GM15510 (cell line): ENCODE measurements around the gene DLG5.

Source experiments
- POLR2A ChIP-seq: IDR thresholded peaks from 3 replicates; pipeline ENCODE4 v1.6.1; 2011; ENCODE audit warnings: borderline replicate concordance; ENCODE audit not compliant: insufficient read length; ENCODE audit errors: extremely low read depth

Gene DLG5

DNA sequence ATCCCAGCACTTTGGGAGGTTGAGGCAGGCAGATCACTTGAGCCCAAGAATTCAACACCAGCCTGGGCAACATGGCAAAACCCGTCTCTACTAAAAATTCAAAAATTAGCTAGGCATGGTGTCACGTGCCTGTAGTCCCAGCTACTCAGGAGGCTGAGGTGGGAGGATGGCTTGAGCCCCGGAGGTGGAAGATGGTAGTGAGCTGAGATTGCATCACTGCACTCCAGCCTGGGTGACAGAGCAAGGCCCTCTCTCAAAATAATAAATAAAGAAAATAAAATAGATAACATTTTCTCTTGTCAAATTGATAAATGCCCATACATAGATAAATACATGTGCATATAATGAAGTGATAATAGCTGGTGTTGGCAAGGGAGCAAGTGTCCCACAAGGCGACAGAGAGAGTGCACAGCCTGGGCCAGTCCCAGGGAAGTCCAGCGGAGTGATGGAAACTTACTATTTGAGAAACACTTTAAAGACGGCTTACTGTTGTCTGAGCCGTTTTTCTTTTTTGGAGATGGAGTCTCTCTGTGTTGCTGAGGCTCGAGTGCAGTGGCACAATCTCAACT, 33.4 kb upstream of the DLG5 start:
- no peak for TF ChIP-seq POLR2A

DNA sequence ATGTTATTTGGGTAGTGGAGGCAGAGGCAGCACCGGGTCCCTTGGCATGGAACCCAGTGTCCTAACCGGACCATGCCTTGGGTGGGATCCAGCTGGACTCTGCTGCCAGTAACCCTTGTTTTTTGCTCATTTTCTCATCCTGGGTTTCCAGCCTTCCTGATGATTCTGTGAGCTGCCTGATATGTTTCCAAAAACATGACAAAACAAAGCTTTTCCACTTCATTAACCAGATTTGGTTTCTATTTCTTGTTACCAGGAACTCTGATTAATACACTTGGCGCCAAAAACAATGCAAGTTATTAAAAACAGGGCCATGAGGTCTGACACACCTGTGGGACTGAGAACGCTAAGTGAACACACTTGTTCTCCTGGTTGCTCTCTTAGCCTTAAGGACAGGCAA, 32.8 kb upstream of the DLG5 start:
- TF ChIP-seq POLR2A: no peak

DNA sequence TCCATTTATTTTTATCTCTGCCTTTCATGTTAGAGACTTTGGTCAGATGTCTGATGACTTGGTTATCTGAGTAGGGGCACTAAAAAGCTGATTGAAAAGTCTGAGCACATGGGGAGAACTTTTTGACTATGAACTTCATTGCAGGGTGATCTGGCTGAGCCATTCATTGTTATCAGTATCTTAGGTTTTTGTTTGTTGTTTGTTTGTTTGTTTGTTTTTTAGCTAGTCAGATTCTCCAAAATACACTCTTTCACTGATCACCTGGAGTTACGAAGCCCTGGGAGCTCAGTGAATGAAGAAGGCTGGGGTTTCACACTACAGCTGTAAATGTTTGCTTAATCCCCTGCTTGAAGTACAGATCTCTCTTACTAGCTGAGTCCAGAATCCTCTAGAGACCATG, 28.6 kb upstream of the DLG5 start:
- TF ChIP-seq POLR2A: no peak

DNA sequence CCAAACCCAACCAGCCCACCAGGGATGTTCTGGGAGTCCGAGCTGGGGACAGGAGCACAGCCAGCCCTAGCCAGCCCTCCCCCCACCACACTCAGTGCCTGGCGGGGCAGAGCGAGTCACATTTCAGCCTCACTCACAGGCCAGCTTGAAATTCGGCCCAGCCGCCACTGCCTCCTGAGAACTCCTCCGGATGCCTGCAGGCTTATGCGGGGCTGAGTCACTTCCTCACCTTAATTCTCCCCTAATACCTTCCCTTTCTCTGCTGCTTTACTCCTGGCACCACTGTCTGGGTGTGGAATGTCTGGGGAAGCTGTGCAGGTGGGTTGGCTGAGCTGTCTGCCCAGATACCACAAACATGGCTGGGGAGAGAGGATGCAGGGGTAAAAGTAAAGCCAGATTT, 22.6 kb upstream of the DLG5 start:
- no peak for TF ChIP-seq POLR2A

DNA sequence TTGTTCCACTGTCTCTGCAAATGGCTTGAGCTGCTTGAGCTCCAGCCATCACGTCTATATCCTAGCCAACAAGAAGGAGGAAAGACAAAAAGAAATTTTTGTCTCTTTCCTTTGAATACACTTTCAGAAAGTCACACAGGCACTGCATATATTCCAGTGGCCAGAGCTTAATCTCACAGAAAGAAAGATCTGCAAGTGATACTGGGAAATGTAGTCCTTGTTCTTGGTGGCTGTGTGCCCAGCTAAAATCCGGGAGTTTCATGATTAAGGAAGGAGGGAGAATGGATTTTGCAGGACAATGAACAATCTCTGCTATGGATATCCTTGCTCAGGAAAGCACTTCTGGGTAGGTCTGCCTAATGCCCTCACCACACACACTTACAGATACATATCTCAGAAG, 19.5 kb upstream of the DLG5 start:
- TF ChIP-seq POLR2A: no peak

DNA sequence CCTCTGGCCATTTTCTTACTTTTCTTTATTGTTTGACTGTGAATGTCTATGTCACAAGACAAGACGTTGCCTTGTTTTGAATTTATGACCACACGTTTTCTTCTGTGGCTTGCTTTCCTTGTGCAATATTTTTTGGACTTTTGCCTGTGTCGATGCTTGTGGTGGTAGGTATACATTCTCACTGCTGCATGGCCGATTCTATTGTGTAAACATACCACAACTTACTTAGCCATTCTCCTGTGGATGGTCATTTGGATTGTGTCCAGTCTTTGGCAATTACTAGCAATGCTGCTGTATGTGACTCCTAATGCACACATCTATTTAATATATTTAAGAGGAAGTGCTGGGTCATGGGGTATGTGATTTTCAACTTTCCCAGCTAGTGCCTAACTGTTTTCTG, 18.0 kb upstream of the DLG5 start:
- no peak for TF ChIP-seq POLR2A

DNA sequence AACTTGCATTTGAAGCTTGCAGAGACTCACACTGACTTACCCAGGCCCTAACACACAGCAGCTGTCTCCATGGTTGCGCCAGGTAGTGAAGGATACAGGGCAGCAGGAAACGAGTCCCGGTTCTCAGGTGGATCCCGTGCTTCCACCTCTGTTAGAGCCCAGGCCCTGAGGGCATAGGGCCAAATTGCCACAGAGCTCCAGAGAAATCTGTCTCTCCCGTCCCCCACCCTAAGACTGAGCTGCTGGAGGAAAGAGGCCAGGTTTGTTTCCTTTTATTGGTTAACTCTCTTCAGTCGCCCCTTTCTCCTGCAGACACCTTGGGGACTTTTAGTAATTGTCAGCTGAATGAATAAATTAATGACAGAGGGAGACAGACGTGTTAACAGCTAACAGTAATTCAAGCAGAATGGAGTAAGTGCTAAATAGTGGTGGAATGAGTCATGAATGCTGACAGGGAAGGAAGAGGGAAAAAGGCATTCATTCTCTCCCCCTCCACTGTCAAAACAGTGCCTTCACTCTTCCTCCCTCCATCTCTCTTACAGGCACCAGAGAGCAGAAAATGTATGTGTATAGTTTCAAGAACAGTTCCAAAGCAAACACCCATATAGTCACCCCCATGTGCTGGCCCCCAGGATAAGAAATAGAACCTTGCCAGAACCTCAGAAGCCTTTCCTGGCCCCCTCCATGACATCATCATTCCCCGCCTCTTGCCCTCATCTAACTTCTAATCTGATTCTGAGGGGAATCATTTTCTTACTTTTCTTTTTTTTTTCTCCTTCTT, 16.8 kb upstream of the DLG5 start:
- no peak for TF ChIP-seq POLR2A

DNA sequence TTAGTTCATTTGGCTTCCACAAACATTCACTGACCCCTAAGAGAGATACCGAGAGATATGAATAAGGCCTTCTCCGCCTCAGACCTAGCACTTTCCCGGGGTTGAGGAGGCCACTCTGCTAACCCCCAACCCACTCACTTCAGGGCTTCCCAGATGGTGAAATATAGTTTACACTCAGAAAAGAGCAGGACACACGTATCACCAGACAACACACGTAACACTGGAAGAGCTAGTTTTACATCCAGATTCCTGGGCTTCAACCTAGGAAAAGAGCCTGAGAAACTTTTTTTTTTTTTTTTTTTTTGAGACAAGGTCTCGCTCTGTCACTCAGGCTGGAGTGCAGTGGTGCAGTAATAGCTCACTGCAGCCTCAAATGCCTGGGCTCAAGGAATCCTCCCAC, 15.2 kb upstream of the DLG5 start:
- TF ChIP-seq POLR2A: no peak

DNA sequence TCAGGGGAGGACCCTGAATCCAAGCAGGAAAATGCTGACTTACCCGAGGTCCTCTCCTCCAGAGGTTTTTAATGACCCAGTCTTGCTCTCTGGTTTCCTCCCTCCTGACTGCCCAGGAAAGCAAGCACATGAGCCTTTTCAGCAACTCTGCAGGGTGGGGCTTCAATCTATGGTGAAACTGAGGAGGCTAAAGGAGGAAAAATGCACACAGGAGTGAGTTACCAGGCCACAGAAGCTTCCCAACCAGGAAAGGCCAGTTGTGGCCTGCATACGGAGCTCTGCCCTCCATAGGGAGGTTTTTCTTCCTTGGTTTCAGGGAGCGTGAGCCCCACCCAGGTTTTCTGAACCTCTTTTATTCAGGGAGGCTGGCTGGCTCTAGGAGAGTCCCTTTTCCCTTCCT, 14.1 kb upstream of the DLG5 start:
- TF ChIP-seq POLR2A: no peak

DNA sequence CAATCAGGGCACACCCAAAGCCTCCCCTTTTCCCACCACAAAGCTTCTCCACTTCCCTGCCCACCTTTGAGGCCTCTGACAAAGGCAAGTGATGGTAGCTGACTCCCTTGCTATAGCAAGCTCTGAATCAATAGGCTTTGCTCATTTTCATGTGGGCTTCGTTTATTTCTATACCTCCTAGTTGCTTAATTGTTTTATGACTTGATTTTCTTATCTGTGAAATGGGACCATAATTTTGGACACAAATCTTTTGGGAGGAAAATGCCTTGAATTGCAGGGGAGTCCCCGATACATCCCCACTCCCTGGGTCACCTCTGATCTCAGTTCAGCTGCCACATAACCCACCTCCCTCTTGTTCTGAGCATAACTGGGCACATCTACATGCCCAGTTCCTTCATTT, 13.7 kb upstream of the DLG5 start:
- TF ChIP-seq POLR2A: no peak

DNA sequence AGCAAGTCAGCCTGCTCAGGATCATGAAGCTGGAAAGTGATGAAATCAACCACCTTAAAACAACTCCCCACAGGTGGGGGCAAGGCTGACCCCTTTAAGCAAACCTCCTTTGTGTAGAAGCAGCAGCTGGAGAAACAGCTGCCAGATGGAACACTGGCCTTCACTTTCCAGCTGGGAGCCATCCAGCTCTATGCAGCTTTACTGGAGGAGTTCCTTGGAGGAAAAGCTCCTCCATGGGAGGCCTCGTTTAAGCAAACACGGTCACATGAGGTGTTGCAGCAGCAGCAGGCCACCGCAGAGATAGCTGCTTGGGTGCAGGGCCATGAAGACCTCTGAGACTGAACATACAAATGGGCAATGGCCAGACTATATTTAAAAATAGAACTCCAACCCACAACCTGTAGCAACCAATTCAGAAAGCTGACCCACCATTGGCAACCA, 13.0 kb upstream of the DLG5 start:
- TF ChIP-seq POLR2A: no peak

DNA sequence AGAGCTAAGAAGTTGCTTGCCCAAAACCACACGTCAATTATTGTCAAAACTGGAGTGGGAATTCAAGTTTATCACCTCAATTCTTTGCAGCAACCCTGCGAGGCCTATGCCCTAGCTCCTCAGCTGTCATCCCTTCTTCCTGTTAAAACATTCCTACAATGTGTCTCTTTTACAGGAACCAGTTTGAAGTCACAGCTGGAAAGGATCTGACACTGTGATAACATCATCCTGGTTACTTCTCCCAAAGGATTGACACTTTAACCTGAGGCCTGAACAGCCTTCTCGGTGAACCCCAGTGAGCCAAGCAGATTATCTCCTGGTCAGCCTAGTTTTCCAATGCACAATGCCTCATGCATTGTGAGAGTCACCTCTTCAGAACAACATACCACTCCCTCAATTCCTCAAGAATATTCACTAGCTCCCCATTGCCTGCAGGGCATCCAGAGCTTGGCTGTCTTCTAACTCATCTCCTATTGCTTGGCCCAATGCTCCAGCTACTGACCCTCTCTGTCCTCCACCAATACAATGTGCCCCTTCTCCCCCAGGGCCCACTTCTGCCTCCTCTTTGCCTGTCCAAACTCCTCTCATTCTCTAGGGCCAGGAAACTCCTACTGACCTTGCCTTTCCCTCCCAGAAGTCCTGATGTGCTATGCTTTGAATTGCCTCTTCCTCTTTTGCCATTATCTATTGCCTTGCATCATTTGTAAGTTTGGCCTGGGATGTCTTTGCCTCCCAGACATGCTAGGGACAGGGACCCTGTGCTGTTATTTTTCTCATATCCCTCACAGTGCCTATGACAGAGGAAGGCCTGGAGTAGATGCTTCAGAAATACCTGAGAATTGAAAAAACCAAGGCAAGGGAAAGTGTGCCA, 10.4 kb upstream of the DLG5 start:
- TF ChIP-seq POLR2A: no peak

DNA sequence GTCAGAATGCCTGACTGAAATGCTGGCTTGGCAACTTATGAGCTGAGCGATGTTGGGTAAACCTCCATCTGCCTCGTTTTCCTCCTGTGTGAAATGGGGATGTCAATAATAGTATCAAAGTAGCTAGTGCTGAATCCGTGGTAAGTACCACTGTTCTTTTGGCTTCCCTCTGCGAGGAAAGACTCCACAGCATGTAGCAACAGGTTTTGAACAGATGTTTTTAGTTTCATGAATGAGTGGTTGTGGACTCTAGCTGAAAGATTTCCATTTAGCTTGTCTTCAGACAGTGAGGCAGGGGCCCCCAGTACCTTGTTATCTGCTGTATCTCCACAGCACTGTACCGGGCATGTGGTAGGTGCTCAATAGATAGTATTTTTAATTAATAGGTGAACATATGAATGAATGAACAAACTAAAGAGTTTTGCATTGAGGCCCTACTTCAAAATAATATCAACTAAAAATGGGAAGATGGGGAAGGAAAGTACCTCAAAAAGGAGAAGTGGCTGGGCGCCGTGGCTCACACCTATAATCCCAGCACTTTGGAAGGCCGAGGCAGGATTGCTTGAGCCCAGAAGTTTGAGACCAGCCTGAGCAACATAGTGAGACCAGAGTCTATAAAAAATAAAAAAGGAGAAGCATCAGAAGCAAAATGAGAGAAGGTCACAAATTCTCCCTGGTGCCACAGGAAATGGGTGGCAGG, 5.6 kb upstream of the DLG5 start:
- TF ChIP-seq POLR2A: no peak

DNA sequence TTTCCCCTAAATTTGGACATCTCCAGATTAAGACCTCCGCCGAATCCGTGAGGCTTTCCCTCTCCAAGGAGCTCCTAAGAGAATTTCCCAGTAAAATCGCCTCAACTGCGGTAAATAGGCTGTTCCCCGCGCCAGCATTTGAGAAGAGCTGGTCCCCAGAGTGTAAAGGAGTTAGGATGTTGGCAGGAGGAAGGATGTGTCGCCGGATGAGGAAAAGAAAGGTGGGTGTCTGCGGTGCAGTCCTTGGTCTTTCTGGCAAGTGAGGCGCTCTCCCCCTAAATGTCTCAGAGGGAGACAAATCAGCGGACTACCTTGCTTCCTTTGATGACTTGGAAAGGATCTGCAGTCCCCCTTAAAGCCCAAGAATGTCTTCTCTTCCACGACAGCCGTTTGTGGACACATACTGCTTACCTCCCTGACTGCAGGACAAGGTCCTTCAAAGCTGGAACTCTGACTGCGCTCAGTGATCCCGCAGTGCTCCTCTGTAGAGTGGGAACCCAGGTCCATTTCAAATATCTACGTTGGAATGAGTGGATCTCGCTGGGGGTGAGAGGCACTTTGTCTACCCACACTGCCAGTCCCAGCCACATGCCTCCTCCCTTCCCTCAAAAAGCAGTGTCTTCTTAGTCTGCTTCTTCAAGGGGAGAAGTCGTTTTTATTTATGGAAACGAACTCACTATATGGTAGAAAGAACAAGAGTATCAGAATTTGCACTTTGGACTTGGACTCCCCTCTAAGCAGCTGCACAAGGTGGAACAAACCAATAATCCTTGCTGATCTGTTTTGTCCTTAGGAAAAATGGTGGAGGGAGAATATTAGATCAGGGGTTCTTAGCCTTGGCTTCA, 1.1 kb upstream of the DLG5 start:
- no peak for TF ChIP-seq POLR2A
